ENCODE measurements around the gene ANK2.

The ANK2 gene

GRCh38 chr4:113101669-113102068, 52.2 kb downstream of the ANK2 start:
- no peak for DNase-seq

- no peak for DNase-seq
Measured at GRCh38 chr4:113103556-113103955, 54.1 kb downstream of the ANK2 start.

- no peak for DNase-seq
Measured at GRCh38 chr4:113106108-113106507, 56.7 kb downstream of the ANK2 start.

GRCh38 chr4:113109106-113109718, 59.8 kb downstream of the ANK2 start:
- DNase-seq: no peak

GRCh38 chr4:113112338-113112978, 63.0 kb downstream of the ANK2 start:
- no peak for DNase-seq

- DNase-seq: no peak
Measured at GRCh38 chr4:113113151-113113550, 63.7 kb downstream of the ANK2 start.

GRCh38 chr4:113114884-113115283, 65.4 kb downstream of the ANK2 start:
- DNase-seq: no peak

- DNase-seq: no peak
Measured at GRCh38 chr4:113116414-113117357, 67.2 kb downstream of the ANK2 start.

- no peak for DNase-seq
Measured at GRCh38 chr4:113117358-113117702, 67.9 kb downstream of the ANK2 start.

- no peak for DNase-seq
Measured at GRCh38 chr4:113122066-113122465, 72.6 kb downstream of the ANK2 start.

- DNase-seq: no peak
Measured at GRCh38 chr4:113125418-113125817, 76.0 kb downstream of the ANK2 start.

GRCh38 chr4:113131136-113131535, 81.7 kb downstream of the ANK2 start:
- DNase-seq: no peak

- DNase-seq: no peak
Measured at GRCh38 chr4:113131621-113132020, 82.2 kb downstream of the ANK2 start.

GRCh38 chr4:113141901-113142346, 92.5 kb downstream of the ANK2 start:
- no peak for DNase-seq

GRCh38 chr4:113142351-113142750, 92.9 kb downstream of the ANK2 start:
- DNase-seq: no peak

GRCh38 chr4:113144091-113144490, 94.6 kb downstream of the ANK2 start:
- no peak for DNase-seq

- DNase-seq: no peak
Measured at GRCh38 chr4:113145147-113145518, 95.7 kb downstream of the ANK2 start.

GRCh38 chr4:113145519-113146291, 96.3 kb downstream of the ANK2 start:
- no peak for DNase-seq

GRCh38 chr4:113146876-113147358, 97.5 kb downstream of the ANK2 start:
- no peak for DNase-seq

- no peak for DNase-seq
Measured at GRCh38 chr4:113147498-113148111, 98.2 kb downstream of the ANK2 start.

- no peak for DNase-seq
Measured at GRCh38 chr4:113148925-113149324, 99.5 kb downstream of the ANK2 start.

- DNase-seq: no peak
Measured at GRCh38 chr4:113153529-113154101, 104.2 kb downstream of the ANK2 start.
